ENCODE results near the gene GIGYF1.

Gene GIGYF1

DNA sequence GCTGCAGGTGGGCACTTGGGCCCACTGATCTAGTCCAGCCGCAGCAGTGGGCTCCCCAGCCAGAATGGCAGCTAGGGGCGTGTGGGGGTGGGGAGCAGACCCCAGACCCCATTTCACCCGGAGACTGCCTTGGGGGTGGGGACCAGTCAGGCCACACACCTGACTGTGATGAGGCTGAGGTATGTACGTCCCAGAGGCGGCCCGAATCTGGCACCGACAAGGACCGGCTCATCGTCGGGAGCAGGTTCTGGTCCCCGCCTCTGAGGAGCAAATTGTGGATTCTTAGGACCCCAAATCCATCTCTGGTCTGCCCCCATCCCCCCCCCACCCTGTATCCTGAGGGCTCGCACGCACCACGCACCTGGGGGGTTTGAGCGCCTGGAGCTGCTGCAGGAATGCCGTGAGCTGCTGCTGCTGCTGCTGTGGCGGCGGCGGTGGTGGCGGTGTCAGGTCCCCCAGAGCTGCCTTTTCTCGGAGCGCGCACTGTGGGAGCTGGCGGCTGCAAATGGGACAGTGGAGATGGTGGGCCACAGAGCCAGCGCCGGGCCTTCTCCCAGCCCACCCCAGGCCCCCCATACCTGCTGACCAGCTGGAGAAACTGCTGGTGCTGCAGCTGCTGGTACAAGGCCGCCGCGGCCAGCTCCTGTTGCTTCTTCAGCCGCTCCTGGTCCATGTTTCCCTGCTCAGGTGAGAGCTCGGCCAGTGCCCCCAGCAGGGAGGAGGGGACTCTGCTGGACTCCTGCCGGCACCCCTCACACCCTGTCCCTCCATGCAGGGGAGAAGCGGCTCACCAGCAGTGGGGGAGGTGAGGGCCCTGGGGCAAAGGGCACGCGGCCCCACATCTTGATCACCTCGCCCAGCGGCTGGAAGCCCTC is 10.2 kb downstream of the GIGYF1 start:
- DNase-seq (ENCODE audit: low read depth, low spot score) = no peak

DNA sequence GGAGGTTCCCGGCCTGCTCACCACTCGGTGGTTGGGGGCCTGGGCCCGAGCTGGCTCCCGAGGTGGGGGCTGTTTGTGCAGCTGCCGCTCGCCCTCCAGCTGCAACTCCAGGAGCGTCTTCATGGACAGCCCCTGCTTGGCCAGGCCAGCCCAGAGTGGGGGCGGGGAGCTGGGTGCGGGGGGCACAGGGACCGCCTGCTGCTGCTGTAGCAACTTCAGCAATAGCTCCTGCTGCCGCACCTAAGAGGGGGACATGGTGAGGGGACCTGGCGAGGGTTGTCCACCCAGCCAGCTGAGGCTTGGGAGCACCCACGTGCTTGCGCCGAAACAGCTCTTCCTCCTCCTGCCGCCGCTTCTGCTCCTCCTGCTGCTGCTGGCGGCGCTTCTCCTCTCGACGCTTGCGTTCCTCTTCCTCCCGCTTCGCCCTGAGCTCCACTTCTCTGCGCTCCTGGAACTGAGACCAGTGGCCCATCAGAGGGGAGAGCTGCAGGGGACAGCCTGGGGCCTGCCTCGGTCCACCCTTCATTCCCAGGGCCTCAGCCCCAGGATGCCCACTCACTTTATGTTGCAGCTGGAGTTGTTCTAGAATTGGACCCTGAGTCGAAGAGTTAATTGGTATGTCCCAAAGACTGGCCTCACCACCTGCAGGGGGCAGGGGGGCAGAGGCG is 10.9 kb downstream of the GIGYF1 start:
- DNase-seq (ENCODE audit: low read depth, low spot score) = no peak

DNA sequence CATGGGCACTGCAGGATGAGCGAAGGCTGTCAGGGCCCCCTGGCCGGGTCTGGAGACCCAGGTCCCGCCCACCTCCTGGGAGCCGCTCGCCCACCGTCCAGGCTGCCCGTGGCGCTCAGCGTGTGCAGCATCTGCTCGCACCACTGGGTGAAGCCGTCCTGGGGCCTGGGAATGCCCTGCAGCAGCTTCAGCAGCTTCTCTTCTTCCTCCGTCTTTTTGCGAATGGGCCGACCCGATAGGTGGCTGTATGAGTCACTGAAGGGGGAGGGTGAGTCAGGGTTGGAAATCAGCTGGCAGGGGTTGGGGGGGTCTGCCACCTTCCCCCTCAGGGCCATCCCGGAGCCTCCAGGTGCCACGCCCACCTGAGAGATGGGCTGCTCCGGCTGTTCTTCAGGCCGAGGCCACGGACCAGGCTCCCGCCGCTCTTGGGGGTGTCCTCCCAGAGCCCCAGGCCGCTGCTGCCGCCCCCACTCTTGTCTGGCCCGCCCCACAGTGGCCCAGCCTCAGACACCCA is 11.8 kb downstream of the GIGYF1 start:
- DNase-seq (ENCODE audit: low read depth, low spot score) = no peak

DNA sequence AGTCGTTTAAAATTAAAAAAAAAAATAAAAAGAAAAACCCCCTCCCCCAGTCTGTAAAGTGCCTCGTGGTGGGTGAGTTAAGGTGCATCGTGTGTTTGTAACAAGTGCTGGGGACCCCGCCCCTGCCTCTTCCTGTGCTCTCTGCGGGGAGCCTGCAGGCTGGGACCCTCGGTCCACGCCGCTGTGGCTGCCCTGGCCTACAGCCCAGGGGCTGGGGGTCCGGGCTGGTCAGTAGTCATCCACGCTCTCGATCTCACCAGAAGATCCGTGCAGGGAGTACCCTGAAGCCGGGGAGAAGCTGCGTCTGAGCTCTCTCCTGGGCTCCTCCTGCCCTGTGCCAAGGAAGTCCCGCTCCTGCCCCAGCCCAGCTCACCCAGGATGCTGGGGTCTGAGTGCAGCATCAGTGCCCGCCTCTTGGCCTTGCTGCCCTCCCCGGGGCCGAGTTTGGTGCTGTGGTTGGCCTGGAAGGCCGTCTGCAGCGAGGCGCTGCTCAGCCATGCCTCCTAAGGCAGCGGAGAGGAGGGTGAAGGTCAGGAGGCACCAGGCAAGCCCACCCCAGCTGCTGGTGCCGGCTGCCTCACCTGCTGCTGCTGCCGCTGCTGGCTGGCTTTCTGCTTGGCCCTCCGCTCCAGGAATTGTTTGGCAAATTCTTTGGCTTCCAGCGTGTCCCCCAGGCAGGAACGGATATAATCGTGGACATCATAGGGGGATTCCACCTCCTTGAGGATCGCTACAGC is 12.4 kb downstream of the GIGYF1 start:
- no peak for DNase-seq (ENCODE audit: low read depth, low spot score)

DNA sequence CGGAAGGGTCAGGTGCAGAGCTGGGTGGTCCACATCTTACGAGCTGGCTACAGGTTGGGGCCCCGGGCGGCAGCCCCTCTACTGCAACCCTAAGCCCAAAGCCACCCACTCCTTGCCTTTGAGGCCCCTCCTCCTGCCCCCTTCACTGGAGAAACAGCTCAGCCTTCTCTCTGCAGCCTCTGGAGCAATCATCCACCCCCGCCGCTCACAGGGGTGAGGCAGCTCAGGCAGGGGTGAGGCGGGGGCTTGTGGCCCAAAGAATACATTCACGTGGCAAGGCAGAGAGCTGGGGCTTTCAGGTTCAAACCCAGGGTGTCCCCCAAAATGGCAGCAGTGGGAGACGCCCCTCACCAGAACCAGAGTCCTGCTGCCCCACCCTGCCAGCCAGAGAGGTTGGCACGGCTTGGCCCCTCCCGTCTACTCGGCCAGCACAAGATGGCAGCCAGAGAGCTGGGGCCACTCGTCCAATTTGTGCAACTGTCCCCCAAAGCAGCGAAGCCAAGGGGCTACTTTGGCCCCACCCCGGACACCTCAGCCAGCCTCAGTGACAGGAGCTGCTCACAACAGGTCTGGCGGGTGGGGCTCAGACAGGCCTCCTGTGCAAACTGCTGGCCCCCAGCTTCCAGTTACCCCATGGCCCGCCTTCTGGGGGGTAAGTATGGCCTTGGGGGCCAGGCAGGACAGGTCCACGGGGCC is 13.3 kb downstream of the GIGYF1 start:
- no peak for DNase-seq (ENCODE audit: low read depth, low spot score)

DNA sequence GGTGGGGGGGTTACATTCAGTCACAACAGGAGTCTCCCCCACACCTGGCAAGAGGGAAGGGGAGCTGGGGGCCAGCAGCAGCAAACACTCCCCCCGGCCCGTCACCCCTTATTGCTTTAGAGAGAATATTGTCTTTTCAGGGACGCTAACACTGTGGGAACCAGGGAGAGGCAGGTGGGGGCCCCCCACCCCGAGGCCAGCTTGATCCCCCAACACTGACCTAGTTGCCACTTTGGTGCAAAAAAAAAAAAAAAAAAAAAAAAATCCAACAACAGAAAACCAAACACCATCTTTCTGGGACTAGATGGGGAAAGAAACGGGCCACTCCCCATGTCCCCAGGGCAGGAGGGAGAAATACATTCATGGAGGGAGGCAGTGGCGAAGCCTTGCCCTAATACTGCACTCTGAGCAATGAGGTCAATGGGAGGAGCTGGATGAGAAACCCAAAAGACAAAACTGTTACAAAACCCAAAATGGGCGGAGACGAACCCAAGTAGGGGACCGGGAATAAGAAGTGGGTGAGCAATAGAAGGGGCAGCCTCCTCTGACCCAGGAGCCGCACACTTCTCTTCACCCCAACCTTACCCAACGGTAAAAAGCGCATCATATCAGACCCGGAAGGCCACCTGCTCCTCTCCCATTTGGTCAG is 14.0 kb downstream of the GIGYF1 start:
- DNase-seq (ENCODE audit: low read depth, low spot score) = no peak

DNA sequence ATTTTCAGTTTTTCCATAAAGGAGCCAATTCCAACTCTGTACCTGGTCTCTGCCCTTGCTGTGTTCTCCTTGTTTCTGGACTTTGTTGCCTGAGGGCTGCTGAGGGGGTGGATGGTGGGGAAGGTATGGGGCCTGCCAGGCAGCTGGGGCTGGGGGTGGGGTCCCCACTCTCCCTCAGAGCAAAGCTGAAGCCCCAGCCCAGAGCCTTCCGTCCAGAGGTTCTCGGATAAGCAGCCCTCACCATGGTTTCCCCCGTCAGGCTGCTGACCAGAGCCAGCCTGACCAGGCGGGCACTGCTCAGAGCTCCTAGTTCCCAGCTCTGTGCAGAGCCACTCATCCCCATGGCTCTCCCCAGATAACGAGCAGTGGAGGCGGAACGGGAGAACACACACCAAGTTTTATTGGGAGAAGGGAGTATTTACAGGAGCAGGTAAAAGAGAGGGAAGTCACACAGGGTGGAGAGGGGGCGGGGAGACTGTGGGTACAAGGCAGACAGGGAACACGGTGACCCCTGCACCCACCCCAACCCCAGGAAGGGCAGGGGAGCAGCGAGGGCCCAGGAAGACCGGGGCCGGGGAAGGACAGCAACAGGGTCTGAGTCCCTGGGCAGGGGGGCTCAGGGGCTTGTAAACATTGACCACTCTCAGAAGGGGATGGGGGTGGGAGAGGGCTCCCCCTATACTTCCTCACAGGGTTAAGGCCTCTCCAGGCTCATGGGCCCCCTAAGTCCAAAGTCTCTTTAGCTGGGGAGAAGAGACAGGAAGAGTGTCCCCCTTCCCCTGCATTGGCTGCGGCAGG is 14.7 kb downstream of the GIGYF1 start:
- DNase-seq (ENCODE audit: low read depth, low spot score) = no peak

DNA sequence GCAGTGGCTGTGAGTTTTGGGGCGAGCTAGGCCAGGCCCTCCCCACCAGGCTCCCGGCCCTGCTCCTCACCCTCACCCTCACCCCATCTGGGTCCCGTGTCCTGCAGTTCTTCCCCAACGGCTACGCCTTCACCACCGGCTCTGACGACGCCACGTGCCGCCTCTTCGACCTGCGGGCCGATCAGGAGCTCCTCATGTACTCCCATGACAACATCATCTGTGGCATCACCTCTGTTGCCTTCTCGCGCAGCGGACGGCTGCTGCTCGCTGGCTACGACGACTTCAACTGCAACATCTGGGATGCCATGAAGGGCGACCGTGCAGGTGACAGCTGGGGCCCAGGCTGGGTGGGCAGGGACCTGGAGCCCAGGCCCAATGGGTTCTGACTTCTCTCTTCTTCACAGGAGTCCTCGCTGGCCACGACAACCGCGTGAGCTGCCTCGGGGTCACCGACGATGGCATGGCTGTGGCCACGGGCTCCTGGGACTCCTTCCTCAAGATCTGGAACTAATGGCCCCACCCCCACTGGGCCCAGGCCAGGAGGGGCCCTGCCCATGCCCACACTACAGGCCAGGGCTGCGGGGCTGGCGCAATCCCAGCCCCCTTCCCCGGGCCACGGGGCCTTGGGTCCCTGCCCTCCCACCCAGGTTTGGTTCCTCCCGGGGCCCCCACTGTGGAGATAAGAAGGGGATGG is 15.6 kb downstream of the GIGYF1 start:
- DNase-seq (ENCODE audit: low read depth, low spot score) = no peak

DNA sequence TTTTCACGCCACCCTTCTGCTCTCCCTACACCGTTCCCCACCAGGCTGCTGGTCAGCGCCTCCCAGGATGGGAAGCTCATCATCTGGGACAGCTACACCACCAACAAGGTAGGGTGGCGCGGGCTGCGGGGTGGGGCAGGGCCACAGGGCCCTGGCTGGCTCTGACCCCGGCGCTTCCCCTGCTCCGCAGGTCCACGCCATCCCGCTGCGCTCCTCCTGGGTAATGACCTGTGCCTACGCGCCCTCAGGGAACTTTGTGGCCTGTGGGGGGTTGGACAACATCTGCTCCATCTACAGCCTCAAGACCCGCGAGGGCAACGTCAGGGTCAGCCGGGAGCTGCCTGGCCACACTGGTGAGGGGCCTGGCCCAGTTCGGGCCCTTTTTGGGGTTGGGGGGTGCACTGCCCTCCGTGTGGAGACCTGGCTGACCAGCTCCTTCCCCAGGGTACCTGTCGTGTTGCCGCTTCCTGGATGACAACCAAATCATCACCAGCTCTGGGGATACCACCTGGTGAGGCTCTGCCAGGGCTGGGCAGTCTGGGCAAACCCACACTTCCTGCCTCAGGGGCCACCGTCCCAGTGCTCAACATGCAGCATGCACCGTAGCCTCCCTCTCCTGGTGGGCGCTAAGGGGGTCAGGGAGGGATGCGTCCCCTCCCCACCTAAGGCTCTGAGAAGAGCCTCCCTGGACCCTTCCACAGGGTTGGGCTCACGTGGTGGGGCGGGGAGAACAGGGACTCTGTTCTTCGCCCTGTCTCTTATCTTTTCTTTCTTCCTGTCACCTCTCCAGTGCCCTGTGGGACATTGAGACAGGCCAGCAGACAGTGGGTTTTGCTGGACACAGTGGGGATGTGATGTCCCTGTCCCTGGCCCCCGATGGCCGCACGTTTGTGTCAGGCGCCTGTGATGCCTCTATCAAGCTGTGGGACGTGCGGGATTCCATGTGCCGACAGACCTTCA is 16.5 kb downstream of the GIGYF1 start:
- no peak for DNase-seq (ENCODE audit: low read depth, low spot score)

DNA sequence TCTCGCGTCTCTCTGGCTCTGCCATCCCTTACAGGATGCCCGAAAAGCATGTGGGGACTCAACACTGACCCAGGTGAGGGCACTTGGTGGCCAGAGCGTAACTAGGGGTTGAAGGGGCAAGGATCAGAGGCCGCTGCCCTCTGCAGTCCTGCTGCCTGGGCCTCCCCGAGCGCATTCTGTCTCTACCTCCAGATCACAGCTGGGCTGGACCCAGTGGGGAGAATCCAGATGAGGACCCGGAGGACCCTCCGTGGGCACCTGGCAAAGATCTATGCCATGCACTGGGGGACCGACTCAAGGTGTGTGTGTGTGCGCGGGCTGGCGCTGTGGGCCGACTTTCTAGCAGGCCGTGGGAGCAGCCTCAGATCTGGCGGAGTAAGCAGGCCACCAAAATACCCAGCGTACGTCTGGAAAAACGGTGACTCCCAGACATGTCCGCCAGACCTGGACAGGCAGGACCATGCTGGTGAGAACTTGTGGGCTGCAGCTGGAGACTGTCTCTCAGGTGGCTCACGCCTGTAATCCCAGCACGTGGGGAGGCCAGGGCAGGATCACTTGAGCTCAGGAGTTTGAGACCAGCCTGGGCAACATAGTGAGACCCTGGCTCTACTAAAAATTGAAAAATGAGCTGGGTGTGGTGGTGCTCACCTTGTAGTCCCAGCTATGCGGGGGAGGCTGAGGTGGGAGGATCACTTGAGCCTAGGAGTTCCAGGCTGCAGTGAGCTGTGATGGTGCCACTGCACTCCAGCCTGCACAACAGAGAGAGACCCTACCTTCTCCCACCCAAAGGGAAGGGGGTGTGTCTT is 17.3 kb downstream of the GIGYF1 start:
- no peak for DNase-seq (ENCODE audit: low read depth, low spot score)

DNA sequence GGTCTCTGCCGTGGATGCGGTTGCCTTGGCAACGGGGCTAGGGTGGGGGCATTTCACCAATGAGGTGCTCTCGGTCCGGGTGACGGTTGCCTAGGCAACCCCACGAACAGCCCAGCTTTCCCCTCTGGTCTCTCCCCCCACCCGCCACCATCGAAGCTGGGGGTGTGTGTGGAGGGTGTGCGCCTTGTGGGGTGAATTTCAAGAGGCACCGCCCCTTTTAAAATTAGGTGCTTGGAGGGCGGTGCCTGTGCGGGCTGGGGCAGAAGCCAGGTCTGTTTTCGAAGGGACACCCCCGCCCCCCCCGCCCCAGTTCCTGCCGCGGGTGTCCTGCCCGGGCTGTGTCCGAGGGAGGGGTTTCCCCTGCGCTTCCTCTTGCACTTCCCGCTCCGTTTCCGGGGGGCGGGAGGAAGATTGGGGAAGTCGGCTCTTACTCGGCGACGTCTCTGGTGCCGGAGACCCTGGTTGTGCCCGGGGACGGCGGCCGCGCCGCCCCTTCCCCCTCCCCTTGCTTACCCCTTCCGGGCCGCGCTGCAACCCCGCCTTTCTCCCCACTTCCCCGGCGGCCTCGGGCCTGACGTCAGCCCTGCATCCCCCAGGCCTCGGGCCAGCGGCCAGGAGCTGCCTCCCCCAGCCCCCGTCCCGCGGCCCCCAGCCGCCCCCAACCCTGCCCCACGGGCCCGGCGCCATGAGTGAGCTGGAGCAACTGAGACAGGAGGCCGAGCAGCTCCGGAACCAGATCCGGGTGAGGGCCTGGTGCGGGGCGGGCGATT is 18.3 kb downstream of the GIGYF1 start:
- DNase-seq (ENCODE audit: low read depth, low spot score) = no peak

DNA sequence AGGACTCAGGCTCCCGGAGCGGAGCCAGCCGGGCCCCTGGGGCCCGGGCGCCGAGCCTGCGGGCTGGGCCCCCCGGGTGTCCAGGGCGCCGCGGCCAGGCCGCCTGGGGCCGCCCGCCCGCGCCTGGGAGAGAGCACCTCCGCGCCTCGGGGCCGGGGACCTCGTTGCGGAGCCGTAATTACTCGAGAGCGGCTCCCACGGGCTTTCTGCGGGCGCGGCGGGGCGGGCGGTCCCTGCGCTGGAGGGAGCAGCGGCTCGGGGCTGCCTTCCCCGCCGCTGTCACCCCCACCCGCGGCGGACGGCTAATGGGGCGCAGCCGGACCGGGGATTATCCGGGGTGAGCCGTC is 19.0 kb downstream of the GIGYF1 start:
- no peak for DNase-seq (ENCODE audit: low read depth, low spot score)

DNA sequence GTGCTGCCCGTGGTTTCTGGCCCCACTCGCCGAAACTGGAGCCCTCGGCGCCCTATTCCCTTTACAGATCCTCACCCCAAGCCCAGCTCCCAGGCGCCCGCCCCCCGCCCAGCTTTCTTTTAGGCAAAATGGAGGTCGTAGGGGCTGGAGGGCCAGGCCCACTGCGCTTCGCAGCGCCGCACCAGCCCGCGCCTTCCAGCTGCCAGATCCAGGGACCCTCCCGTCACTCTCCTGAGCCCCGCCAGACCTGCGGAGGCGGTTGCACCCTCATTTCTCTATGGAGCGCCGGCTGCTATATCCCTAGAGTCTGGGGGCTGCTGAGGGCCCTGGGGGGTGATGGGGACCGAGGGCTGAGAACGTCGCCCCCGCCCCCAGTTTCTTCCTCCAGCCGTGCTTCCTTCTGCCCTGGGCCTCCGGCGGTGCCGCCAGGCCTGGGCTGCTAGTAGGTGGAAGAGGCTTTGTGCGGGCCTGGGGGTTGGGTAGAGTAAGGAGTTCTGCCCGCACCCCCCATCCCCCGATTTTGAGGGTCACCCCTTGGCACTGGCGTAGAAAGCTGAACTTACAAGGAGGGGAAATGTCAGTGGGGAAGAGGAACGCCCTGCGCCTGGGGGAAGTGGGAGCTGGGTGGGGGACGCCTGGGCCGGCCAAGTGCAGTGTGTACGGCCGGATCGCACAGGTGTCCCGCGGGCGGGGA is 19.5 kb downstream of the GIGYF1 start:
- DNase-seq (ENCODE audit: low read depth, low spot score) = no peak

DNA sequence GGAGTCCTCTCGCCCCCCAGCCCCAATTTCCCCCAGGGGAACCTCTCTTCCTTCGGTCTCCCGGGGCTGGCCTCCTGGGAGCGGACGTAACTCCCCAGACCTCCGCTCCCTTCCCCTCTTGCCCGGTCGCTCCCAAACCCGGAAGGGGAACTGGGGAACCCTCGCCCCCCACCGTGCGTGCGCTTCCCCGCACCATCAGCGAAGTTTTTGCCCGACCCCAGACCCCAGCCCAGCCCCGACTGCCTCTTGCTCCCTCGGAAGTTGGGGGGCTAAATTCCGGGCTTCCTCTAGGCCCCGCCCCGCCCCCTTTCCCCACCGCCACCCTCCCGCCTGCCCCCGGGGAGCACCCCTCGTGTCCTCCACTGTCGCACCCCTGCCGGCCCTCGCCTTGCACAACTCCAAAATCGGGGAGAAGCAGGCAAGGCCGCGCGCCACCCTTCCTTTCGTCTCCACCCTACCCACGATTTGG is 20.1 kb downstream of the GIGYF1 start:
- no peak for DNase-seq (ENCODE audit: low read depth, low spot score)

DNA sequence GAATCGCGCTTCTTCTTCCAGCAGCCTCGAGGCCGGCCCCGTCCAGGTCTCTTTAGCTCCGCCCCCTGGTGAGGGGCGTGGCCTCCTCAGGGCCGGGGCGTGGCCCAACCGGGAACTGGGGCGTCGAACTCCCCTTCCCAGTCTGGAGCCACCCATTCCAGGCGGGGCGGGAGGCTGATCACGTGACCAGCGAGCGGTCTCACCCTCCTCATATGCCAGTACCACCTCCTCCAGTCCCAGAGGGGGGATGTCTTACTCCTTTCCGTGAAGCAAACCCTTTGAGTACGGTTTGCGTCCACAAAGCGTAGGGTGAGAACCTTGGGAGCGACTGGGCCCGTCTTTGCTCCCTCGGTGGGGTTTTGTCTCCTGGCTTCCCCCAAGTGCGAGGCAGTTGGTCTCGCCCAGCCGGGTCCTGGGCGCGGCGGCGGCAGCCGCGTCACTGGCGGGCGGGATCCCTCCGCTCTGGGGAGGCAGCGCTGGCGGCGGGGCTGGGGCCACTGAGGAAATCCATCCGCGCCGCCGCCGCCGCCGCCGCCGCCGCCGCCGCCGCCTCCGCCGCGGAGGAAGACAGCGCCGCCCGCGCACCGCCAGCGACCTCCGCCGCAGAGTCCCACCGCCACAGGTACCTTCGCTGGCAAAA is 20.6 kb downstream of the GIGYF1 start, which contains the start of gene GNB2:
Gene GNB2, plus strand, starts transcription at position 439 of the 640 bp plus-strand sequence. CDS start 2,526 bp downstream, outside the sequence.
- peak; percentile 98 for DNase-seq (ENCODE audit: low read depth, low spot score)

All from smooth muscle cell of the brain vasculature (primary cell).